Myocyte (in vitro differentiated cells): ENCODE data around the gene IL10RB. TPM values are rescaled to one million over a fixed set of nuclear protein-coding genes. Genes with fewer than 3 reads are reported as not detected.

Source experiments
- DNase-seq: peaks from one replicate; pipeline ENCODE4 v3.0.0-alpha.2; 2012; ENCODE audit warnings: low read depth
- total RNA-seq: library from RNA; depleted of rRNA; stranded (reverse); fragments of >200 nt; gene quantifications from 2 replicates; pipeline ENCODE4 v1.2.3, GENCODE V29; 2014

The IL10RB gene
- total RNA-seq, 1 donor from 2014 or later = 32.8 TPM

GRCh38 chr21:33265664-33266049, 510 bp upstream of the IL10RB start:
- DNase-seq = no peak

DNA sequence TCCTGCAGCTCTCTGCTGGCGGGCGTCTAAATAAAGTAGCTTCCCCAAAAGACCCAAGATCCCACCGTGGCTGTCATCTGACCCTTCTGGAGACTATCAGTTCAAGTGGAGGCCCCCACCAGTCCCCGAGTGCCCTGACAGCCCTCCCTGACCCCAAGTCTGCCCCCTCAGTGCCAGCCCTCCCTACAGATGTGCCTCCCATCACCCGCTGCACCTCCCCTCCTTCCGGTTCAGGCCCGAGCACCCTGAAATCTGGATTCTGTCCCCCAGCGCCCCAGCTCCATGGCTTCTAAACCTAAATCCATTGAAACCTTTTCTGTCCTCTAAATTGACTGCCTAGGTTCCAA, 595 bp downstream of the IL10RB start:
- no peak for DNase-seq

- DNase-seq = no peak
These were observed 1.1 kb downstream of the IL10RB start for GRCh38 chr21:33267250-33267649.

- no peak for DNase-seq
These were observed 2.2 kb downstream of the IL10RB start for GRCh38 chr21:33268393-33268736.

- no peak for DNase-seq
These were observed 2.7 kb downstream of the IL10RB start for GRCh38 chr21:33268737-33269441.

GRCh38 chr21:33270986-33271385, 4.8 kb downstream of the IL10RB start:
- DNase-seq = no peak

GRCh38 chr21:33273044-33273443, 6.9 kb downstream of the IL10RB start:
- no peak for DNase-seq

GRCh38 chr21:33278721-33279120, 12.6 kb downstream of the IL10RB start:
- no peak for DNase-seq

DNA sequence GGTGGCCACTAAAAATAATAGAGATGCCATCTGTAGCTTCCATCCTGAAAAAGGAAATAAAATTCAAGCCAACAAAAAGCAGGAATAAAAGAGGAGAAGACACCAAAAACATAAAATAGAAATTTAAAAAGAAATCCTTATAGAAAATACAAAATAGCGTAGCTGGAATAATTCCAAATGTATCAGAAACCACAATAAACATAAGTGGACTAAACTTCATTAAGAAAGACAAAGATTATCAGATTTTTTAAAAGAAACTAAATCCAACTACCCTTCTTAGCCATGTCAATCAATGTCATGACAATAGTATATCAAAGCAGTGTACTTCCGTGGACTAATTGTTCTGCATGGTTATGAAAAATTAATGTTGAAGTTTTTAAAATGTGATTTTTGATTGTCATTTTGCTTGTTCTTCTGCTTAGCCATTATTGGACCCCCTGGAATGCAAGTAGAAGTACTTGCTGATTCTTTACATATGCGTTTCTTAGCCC, 13.2 kb downstream of the IL10RB start:
- DNase-seq = no peak

GRCh38 chr21:33281096-33281652, 15.0 kb downstream of the IL10RB start:
- DNase-seq = no peak

- no peak for DNase-seq
These were observed 17.0 kb downstream of the IL10RB start for GRCh38 chr21:33283203-33283602.

DNA sequence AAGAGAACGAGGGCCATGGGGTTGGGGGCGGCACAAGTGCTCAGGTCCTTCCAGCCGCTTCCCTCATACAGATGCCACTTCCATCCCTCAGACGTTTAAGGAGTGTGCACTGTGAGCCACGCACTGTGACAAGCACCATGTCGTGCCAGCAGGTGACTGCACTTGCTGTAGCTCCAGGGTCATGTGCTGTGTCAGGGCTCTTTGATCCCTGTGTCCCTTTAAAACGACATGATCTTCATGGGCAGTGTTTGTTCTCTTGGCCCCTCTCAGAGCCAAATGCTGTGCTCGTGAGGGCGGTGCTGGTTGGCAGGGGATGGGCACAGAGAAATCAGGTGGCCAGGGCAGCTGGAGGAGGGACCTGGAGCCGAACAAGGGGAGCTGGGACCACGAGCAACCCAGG, 19.9 kb downstream of the IL10RB start:
- DNase-seq = no peak

DNA sequence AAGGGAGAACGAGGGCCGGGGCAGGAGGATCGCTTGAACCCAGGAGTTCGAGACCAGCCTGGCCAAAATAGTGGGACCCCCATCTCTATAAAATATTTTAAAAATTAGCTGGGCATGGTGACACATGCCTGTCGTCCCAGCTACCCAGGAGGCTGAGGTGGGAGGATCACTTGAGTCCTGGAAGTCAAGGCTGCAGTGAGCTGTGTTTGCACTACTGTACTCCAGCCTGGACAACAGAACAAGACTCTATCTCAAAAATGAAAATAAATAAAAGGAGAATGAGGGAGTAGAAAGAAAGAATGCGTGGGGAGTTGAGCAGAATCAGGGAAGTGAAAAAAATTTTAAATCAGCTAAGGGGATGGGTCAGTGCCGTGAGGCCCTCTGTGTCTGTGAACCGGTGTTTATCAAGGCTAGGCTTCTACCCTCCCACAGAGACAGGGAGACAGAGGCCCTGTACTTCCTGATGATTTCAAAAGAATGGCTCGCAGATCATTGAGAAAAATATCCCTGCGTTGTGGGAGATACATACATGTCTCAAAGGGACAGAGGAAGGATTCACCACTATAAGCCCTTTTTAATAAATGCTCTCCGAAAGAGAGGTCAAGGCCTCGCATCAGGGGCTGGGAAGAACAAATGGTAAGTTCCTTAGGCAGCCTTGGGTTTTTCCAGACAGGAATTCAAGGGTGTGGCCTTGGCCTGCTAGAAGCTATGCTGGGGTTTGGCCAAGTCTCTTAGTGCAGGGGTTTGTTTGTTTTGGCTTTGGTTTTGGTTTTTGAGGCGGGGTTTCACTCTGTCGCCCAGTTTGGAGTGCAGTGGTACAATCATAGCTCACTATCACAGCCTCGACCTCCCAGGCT, 20.7 kb downstream of the IL10RB start:
- DNase-seq = peak; percentile 95

DNA sequence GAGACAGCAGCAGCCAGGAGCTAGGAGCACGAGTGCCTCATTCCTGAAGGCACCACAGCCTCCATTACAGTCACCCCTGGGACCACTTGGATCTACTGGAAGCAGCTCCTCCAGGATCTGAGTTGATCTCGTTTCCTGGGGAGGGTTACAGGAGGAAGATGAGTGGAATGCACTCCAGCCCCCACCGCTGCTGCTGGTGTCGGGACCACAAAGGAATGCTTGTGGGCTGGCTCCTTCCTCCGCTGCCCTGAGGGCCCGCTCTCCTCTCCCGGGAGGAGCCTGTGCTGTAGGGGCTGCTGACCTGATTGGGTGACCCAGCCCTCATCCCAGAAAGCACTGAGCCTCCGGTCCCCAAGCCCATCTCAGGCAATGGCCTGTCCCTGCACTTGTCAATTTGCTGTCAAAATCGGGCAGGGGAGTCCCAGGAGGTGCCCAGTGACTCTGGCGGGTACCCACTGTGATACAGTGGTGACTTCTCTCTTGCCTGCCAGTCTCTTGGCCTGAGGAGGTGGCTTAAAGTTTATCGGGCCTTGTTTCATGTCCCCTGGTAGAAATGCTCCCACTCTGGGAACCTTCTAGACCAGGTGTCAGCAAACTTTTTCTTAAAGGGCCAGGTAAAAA, 23.1 kb downstream of the IL10RB start:
- DNase-seq = peak; percentile 72

DNA sequence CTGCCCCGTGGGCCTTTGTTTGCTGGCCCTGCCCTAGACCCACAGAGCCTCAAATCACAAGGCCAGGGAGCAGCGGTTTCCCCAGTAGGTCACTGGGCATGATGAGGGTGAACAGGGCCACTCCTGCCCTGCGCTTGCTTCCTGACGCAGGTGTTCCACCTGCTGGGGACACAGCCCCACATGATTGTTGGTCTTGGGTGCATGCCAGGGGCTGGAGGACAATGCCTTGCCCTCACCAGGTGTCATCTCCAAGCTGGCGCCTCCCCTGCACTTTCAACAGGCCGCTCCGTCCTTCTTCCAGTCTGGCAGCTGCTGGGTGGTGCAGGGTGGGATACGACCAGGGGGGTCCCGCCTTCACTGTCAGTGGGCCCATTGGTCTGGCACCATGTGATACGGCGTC, 24.3 kb downstream of the IL10RB start:
- DNase-seq = no peak

DNA sequence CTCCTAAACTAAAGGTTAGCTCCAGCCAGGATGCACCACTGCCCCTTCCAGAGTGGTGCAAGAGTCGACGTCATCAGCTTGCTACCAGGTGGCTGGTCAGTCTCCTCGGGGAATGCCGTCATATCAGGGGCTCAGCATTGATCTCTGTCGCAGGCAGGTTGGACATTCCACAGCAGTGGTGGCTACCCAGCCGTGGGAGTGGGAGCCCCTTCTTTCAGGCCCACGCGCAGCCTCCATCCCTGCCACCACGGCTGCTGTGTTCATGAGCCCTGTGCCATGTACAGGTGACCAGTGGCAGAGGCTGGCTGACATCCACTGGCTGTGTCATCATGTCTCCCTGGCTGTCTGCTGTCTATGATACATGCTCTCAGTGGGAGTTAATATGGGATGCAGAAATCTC, 25.5 kb downstream of the IL10RB start:
- DNase-seq = no peak

DNA sequence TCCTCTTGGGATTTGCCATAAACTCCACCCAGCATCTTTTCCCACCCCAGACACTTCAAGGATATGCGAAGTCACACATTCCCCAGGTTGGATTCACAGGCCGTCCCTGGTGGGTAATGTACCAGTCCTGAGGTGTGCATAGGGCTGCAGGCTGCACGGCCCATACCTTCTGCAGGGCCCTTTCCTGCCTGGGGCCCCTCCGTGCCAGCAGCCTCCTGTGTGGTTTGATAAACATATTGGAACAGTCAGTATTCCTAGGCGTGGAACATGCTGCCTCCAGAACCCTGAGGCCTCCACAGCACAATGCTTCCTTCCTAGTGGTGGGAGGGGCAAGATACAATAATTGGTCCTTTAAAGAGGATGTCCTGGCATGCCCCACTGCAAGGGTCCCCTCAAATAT, 26.6 kb downstream of the IL10RB start:
- DNase-seq = no peak

- no peak for DNase-seq
These were observed 27.0 kb downstream of the IL10RB start for GRCh38 chr21:33293136-33293535.

- DNase-seq = no peak
These were observed 27.6 kb downstream of the IL10RB start for GRCh38 chr21:33293811-33294216.

DNA sequence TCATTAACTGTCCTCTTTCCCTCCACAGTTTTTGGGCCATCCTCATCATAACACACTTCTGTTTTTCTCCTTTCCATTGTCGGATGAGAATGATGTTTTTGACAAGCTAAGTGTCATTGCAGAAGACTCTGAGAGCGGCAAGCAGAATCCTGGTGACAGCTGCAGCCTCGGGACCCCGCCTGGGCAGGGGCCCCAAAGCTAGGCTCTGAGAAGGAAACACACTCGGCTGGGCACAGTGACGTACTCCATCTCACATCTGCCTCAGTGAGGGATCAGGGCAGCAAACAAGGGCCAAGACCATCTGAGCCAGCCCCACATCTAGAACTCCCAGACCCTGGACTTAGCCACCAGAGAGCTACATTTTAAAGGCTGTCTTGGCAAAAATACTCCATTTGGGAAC, 30.0 kb downstream of the IL10RB start:
- no peak for DNase-seq

GRCh38 chr21:33299181-33299752, 33.1 kb downstream of the IL10RB start:
- DNase-seq = no peak
